ENCODE measurements around the gene SPINT2.
A peak's percentile ranks its signal among the peaks of the same experiment; 100 is the strongest.

The SPINT2 gene

GRCh38 chr19:38294090-38294489, 29.7 kb downstream of the SPINT2 start:
- no peak for DNase-seq (ENCODE audit: low read depth)

GRCh38 chr19:38298821-38299680, 34.7 kb downstream of the SPINT2 start:
- DNase-seq (ENCODE audit: low read depth) = no peak

- DNase-seq (ENCODE audit: low read depth) = no peak
Observed at GRCh38 chr19:38303517-38304351, 39.4 kb downstream of the SPINT2 start, which contains the start of gene C19orf33. C19orf33 (plus strand) TSS chr19:38304251; CDS start chr19:38304262, 11 bp downstream.

- no peak for DNase-seq (ENCODE audit: low read depth)
Observed at GRCh38 chr19:38304352-38304865, 40.0 kb downstream of the SPINT2 start.

GRCh38 chr19:38304866-38305429, 40.6 kb downstream of the SPINT2 start:
- no peak for DNase-seq (ENCODE audit: low read depth)

GRCh38 chr19:38306236-38306635, 41.9 kb downstream of the SPINT2 start:
- no peak for DNase-seq (ENCODE audit: low read depth)

- DNase-seq (ENCODE audit: low read depth) = no peak
Observed at GRCh38 chr19:38307076-38307475, 42.7 kb downstream of the SPINT2 start.

- DNase-seq (ENCODE audit: low read depth) = no peak
Observed at GRCh38 chr19:38307597-38307996, 43.2 kb downstream of the SPINT2 start.

GRCh38 chr19:38308006-38308766, 43.8 kb downstream of the SPINT2 start:
- no peak for DNase-seq (ENCODE audit: low read depth)

- DNase-seq (ENCODE audit: low read depth) = no peak
Observed at GRCh38 chr19:38308926-38309614, 44.7 kb downstream of the SPINT2 start.

GRCh38 chr19:38309615-38310278, 45.4 kb downstream of the SPINT2 start:
- no peak for DNase-seq (ENCODE audit: low read depth)

GRCh38 chr19:38310279-38310670, 45.9 kb downstream of the SPINT2 start:
- no peak for DNase-seq (ENCODE audit: low read depth)

- no peak for DNase-seq (ENCODE audit: low read depth)
Observed at GRCh38 chr19:38310986-38311385, 46.6 kb downstream of the SPINT2 start.

GRCh38 chr19:38315657-38316476, 51.5 kb downstream of the SPINT2 start, which contains the start of gene YIF1B:
YIF1B (minus strand) TSS chr19:38315947; CDS start chr19:38315917, 30 bp downstream.
- DNase-seq (ENCODE audit: low read depth) = peak; percentile 91

GRCh38 chr19:38316477-38317067, 52.2 kb downstream of the SPINT2 start:
- DNase-seq (ENCODE audit: low read depth) = no peak

GRCh38 chr19:38317104-38317612, 52.8 kb downstream of the SPINT2 start:
- no peak for DNase-seq (ENCODE audit: low read depth)

GRCh38 chr19:38318660-38319059, 54.3 kb downstream of the SPINT2 start:
- no peak for DNase-seq (ENCODE audit: low read depth)

- no peak for DNase-seq (ENCODE audit: low read depth)
Observed at GRCh38 chr19:38319421-38320258, 55.3 kb downstream of the SPINT2 start, which contains the start of gene KCNK6. KCNK6 (plus strand) TSS chr19:38319845; CDS start chr19:38319951, 106 bp downstream.

Data from non-pigmented ciliary epithelial cell (primary cell).